ENCODE data around the gene SLMAP.

Gene SLMAP

GRCh38 chr3:57753016-57753415, 3.1 kb upstream of the SLMAP start:
- no peak for DNase-seq (ENCODE audit: low read depth, low spot score)

- no peak for DNase-seq (ENCODE audit: low read depth, low spot score)
Measured at GRCh38 chr3:57755368-57755675, 787 bp upstream of the SLMAP start.

- DNase-seq (ENCODE audit: low read depth, low spot score), result peak; percentile 0
Measured at GRCh38 chr3:57756528-57757401, 656 bp downstream of the SLMAP start.

- no peak for DNase-seq (ENCODE audit: low read depth, low spot score)
Measured at GRCh38 chr3:57757642-57758297, 1.7 kb downstream of the SLMAP start.

- no peak for DNase-seq (ENCODE audit: low read depth, low spot score)
Measured at GRCh38 chr3:57758686-57759085, 2.6 kb downstream of the SLMAP start.

GRCh38 chr3:57764794-57765193, 8.7 kb downstream of the SLMAP start:
- no peak for DNase-seq (ENCODE audit: low read depth, low spot score)

- DNase-seq (ENCODE audit: low read depth, low spot score), result no peak
Measured at GRCh38 chr3:57768595-57768994, 12.5 kb downstream of the SLMAP start.

- no peak for DNase-seq (ENCODE audit: low read depth, low spot score)
Measured at GRCh38 chr3:57770009-57770827, 14.1 kb downstream of the SLMAP start.

GRCh38 chr3:57772251-57772650, 16.1 kb downstream of the SLMAP start:
- no peak for DNase-seq (ENCODE audit: low read depth, low spot score)

GRCh38 chr3:57777774-57778173, 21.7 kb downstream of the SLMAP start:
- no peak for DNase-seq (ENCODE audit: low read depth, low spot score)

- DNase-seq (ENCODE audit: low read depth, low spot score), result no peak
Measured at GRCh38 chr3:57778494-57778893, 22.4 kb downstream of the SLMAP start.

GRCh38 chr3:57779666-57780065, 23.6 kb downstream of the SLMAP start:
- DNase-seq (ENCODE audit: low read depth, low spot score), result no peak

GRCh38 chr3:57783186-57784088, 27.3 kb downstream of the SLMAP start:
- DNase-seq (ENCODE audit: low read depth, low spot score), result no peak

GRCh38 chr3:57784089-57784735, 28.1 kb downstream of the SLMAP start:
- no peak for DNase-seq (ENCODE audit: low read depth, low spot score)

GRCh38 chr3:57785446-57785845, 29.3 kb downstream of the SLMAP start:
- DNase-seq (ENCODE audit: low read depth, low spot score), result no peak

GRCh38 chr3:57787867-57788623, 31.9 kb downstream of the SLMAP start:
- DNase-seq (ENCODE audit: low read depth, low spot score), result no peak

- DNase-seq (ENCODE audit: low read depth, low spot score), result no peak
Measured at GRCh38 chr3:57788624-57789018, 32.5 kb downstream of the SLMAP start.

GRCh38 chr3:57791245-57791644, 35.1 kb downstream of the SLMAP start:
- no peak for DNase-seq (ENCODE audit: low read depth, low spot score)

GRCh38 chr3:57792198-57792597, 36.1 kb downstream of the SLMAP start:
- DNase-seq (ENCODE audit: low read depth, low spot score), result no peak

GRCh38 chr3:57793737-57794187, 37.7 kb downstream of the SLMAP start:
- DNase-seq (ENCODE audit: low read depth, low spot score), result no peak

All from activated naive CD8-positive, alpha-beta T cell treated with anti-CD3 and anti-CD28 coated beads, Interleukin-2, amount 50 U/mL, for 16 hours (primary cell).